HUES6 (cell line): ENCODE data around the gene APLN.

Source experiments
- H3K27ac ChIP-seq: 2 replicates; pipeline ENCODE4 v1.7.0; 2013; ENCODE audit warnings: low read depth, mild to moderate bottlenecking, low read length, inconsistent platforms
- H3K27me3 ChIP-seq: 2 replicates; pipeline ENCODE4 v1.6.1; 2013; ENCODE audit warnings: low read length; ENCODE audit not compliant: control insufficient read depth, insufficient read depth
- H3K36me3 ChIP-seq: 2 replicates; pipeline ENCODE4 v1.6.1; 2013; ENCODE audit warnings: low read length; ENCODE audit not compliant: control insufficient read depth, insufficient read depth
- H3K4me1 ChIP-seq: 2 replicates; pipeline ENCODE4 v1.6.1; 2013; ENCODE audit warnings: low read length; ENCODE audit not compliant: control insufficient read depth, insufficient read depth
- H3K4me3 ChIP-seq: 2 replicates; pipeline ENCODE4 v1.5.1; 2013; ENCODE audit warnings: low read depth, low read length
- H3K9ac ChIP-seq: one replicate; pipeline ENCODE4 v1.6.1; 2013; ENCODE audit warnings: mild to moderate bottlenecking, low read length
- H3K9me3 ChIP-seq: 2 replicates; pipeline ENCODE4 v1.6.1; 2013; ENCODE audit warnings: low read depth, low read length; ENCODE audit not compliant: control insufficient read depth, insufficient read depth

APLN gene

DNA sequence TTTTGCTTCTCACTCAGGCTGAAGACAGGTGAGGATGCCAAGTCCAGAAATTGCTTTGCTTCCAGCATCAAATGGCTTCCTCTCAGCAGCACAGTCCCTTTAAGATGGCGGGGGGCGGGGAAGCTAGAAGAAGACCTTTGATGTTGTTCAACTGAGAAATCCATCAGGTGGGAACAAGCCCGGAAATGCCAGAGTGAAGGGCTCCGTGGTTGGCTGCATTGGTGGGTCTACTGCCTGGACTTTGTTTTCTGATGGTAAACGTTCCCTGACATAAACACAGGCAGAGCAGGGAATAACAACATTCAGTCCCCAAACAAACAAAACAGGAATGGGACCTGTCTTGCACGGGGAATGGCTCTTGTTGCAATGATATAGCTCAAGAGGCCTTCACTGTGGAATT lies 37.3 kb downstream of the APLN start:
- Histone ChIP-seq H3K9ac (no peak overlapping the region), H3K36me3 (no peaks in the 10 kb centered on the region), H3K9me3 (no peaks in the 10 kb centered on the region), H3K4me1 (peaks cover 13% of the 10 kb centered on the region; the same call in 1 of the 2 replicates), H3K4me3 (no peak overlapping the region), H3K27me3 (peaks cover 8% of the 10 kb centered on the region; the same call in 1 of the 2 replicates), H3K27ac (no peak overlapping the region)

- Histone ChIP-seq H3K9me3 (no peaks in the 10 kb centered on the region), H3K27me3 (peaks cover 5% of the 10 kb centered on the region; the same call in 1 of the 2 replicates)
Observed at GRCh38 chrX:129614481-129615255, 40.1 kb downstream of the APLN start.

DNA sequence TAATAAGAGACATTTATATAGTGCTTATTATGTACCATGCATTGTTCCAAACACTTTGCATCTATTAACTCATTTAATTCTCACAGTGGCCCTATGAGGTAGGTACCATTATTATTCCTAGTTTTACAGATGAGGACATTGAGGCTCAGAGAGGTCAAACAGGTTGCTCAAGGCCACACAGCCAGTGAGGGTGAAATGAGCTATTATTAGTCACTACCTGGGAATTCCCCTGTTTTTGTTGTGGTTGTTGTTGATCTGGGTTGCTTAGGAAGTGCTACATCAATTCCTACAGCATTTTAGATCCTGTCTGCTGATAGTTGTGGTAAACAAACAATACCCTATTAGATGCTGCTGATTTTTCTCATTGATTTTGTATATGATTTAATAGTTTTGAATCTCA lies 41.2 kb downstream of the APLN start:
- H3K4me3 ChIP-seq = no peak overlapping the region

More at GRCh38 chrX:129614481-129615255, 40.1 kb downstream of the APLN start:
- H3K4me1 ChIP-seq = peaks cover 13% of the 10 kb centered on the region; the same call in 1 of the 2 replicates
- no peak overlapping the region for H3K9ac ChIP-seq
- H3K36me3 ChIP-seq = no peaks in the 10 kb centered on the region
- H3K27ac ChIP-seq = no peak overlapping the region
- no peak overlapping the region for H3K4me3 ChIP-seq

GRCh38 chrX:129612396-129612795 lies 42.4 kb downstream of the APLN start:
- H3K9me3 ChIP-seq = no peaks in the 10 kb centered on the region
- no peak overlapping the region for H3K4me3 ChIP-seq
- peaks cover 13% of the 10 kb centered on the region; the same call in 1 of the 2 replicates for H3K4me1 ChIP-seq
- no peak overlapping the region for H3K27ac ChIP-seq
- H3K27me3 ChIP-seq = peaks cover 9% of the 10 kb centered on the region
- no peak overlapping the region for H3K9ac ChIP-seq
- no peaks in the 10 kb centered on the region for H3K36me3 ChIP-seq

More for the DNA sequence above, 41.2 kb downstream of the APLN start:
- peaks cover 13% of the 10 kb centered on the region; the same call in 1 of the 2 replicates for H3K4me1 ChIP-seq
- no peak overlapping the region for H3K27ac ChIP-seq
- no peak overlapping the region for H3K9ac ChIP-seq
- no peaks in the 10 kb centered on the region for H3K9me3 ChIP-seq
- no peaks in the 10 kb centered on the region for H3K36me3 ChIP-seq
- H3K27me3 ChIP-seq = peaks cover under 1% of the 10 kb centered on the region; the same call in 1 of the 2 replicates

DNA sequence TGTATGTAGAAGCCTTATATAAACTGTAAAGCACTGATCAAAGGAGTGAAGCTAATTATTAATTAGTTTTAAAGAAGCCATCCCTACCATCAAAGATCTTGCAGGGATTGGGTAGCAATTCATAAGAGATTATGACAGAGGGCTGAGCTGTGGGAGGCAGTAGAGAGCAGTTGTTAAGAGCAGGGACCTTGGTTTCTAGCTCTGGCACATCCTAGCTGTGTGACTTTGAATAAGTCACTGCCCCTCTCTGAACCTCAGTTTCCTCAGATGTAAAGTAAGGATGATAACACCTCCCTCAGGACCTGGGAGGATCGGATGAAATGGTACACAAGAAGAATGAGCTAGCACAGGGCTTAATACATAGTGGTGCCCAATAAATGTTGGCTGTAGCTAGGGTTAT lies 45.4 kb downstream of the APLN start:
- Histone ChIP-seq H3K4me1 (peaks cover 10% of the 10 kb centered on the region; the same call in 1 of the 2 replicates), H3K9me3 (no peaks in the 10 kb centered on the region), H3K9ac (no peak overlapping the region), H3K4me3 (no peak overlapping the region), H3K27ac (no peak overlapping the region), H3K27me3 (peaks cover 14% of the 10 kb centered on the region), H3K36me3 (no peaks in the 10 kb centered on the region)

DNA sequence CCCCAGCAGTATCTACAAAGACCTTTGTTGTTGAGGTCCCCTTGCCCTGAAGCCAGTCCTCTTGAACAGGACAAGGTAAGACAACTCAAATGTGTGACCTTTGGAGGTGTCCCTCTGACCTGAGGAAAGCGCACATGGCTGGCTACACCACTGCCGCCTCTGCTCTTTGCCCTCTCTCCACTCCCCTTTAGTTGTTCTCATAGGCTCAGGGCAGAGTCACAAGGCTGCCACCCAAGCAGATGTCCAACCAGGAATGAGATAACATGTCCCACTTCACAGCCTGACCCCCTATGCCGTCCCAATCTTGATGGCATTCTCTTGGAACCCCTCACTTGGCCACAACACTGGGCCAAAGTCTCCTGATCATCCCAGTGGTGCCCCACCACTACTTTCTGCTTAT lies 46.3 kb downstream of the APLN start:
- Histone ChIP-seq H3K36me3 (no peaks in the 10 kb centered on the region), H3K27me3 (peaks cover 14% of the 10 kb centered on the region), H3K27ac (no peak overlapping the region), H3K9ac (no peak overlapping the region), H3K4me1 (peaks cover 8% of the 10 kb centered on the region), H3K9me3 (no peaks in the 10 kb centered on the region), H3K4me3 (no peak overlapping the region)

GRCh38 chrX:129606918-129607317 lies 47.8 kb downstream of the APLN start:
- Histone ChIP-seq H3K4me1 (peaks cover 8% of the 10 kb centered on the region), H3K9me3 (no peaks in the 10 kb centered on the region), H3K9ac (no peak overlapping the region), H3K27ac (no peak overlapping the region), H3K36me3 (no peaks in the 10 kb centered on the region), H3K27me3 (peaks cover 14% of the 10 kb centered on the region), H3K4me3 (no peak overlapping the region)

- Histone ChIP-seq H3K9me3 (no peaks in the 10 kb centered on the region), H3K9ac (no peak overlapping the region), H3K4me3 (no peak overlapping the region), H3K4me1 (peaks cover 14% of the 10 kb centered on the region), H3K27me3 (no peaks in the 10 kb centered on the region; the same call in 1 of the 2 replicates), H3K27ac (no peak overlapping the region), H3K36me3 (no peaks in the 10 kb centered on the region; the same call in 1 of the 2 replicates)
Observed at GRCh38 chrX:129600981-129601424, 53.8 kb downstream of the APLN start.

GRCh38 chrX:129599996-129600395 lies 54.8 kb downstream of the APLN start:
- Histone ChIP-seq H3K4me1 (peaks cover 14% of the 10 kb centered on the region), H3K27me3 (no peaks in the 10 kb centered on the region; the same call in 1 of the 2 replicates), H3K9ac (no peak overlapping the region), H3K27ac (no peak overlapping the region), H3K9me3 (no peaks in the 10 kb centered on the region), H3K4me3 (no peak overlapping the region), H3K36me3 (peaks cover 8% of the 10 kb centered on the region; the same call in 1 of the 2 replicates)

GRCh38 chrX:129599499-129599898 lies 55.3 kb downstream of the APLN start:
- Histone ChIP-seq H3K27ac (no peak overlapping the region), H3K4me3 (no peak overlapping the region), H3K9ac (no peak overlapping the region), H3K27me3 (no peaks in the 10 kb centered on the region; the same call in 1 of the 2 replicates), H3K9me3 (no peaks in the 10 kb centered on the region), H3K36me3 (peaks cover 13% of the 10 kb centered on the region), H3K4me1 (peaks cover 13% of the 10 kb centered on the region)

GRCh38 chrX:129597905-129598304 lies 56.9 kb downstream of the APLN start:
- H3K4me3 ChIP-seq = no peak overlapping the region
- no peak overlapping the region for H3K27ac ChIP-seq
- no peaks in the 10 kb centered on the region; the same call in 1 of the 2 replicates for H3K27me3 ChIP-seq
- H3K9ac ChIP-seq = no peak overlapping the region
- H3K36me3 ChIP-seq = peaks cover 21% of the 10 kb centered on the region
- peaks cover 15% of the 10 kb centered on the region; the same call in 1 of the 2 replicates for H3K4me1 ChIP-seq
- H3K9me3 ChIP-seq = no peaks in the 10 kb centered on the region
